CMK (cell line): Measurements from ENCODE around the gene ECE1.
"Not testable (repeated sequence)": the region's sequence is repeated elsewhere in the genome, so short reads cannot be mapped to it uniquely, and the experiment has no call there.

Experiments used
- DNase-seq: peaks from one replicate; pipeline ENCODE4 v3.0.0-alpha.2; 2010; ENCODE audit warnings: low read depth

The ECE1 gene

DNA sequence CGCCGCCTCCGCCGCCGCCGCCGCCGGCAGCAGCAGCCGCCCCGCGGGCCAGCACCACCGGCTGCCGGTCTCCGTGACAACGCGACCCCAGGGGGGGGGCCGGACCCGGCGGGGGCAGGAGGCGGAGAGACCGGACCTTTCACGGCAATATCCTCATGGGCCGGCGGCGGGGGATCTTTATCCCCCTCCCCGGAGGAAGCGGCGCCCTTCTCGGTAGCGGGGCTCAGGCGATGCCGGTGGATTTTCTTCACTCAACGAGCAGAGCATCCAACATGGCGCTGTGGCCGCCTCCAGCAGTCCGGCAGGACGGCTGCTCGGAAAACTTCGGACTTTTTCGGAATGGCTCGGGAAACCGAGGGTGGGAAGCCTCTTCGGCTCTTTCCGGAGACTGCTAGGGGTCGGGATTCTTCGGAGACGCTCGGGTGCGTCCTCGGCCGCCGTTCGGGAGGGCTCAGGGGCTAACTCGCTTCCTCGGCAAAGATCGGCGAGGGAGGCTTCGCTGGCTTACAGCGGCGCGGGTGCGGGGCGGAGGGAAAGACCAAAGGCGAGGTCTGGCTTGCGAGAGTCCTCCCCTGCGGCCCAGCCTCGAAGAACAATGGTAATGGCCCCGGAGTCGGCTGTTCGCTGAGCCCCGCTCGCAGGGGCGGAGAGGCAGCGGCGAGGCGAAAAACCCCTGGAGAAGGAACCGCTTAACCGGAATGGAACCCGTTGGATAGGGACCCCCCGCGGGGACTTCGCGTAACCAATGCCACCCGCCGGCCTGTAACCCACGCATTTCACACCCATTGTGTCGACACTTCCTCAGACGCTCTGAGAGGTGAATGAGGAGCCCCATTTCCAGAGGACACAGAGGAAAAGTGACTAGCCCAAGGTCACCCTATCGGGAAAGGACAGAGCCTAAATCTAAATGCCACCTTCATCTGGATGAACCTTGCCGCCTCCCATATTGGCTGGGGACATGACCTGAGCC lies 113.4 kb downstream of the ECE1 start, which contains the start of gene EIF4G3:
EIF4G3 (minus strand) TSS at position 312 of the 970 bp plus-strand sequence. CDS start 174,155 bp downstream, outside the sequence.
- DNase-seq = peak; percentile 95

GRCh38 chr1:21175670-21176581 lies 114.3 kb downstream of the ECE1 start:
- no peak for DNase-seq

GRCh38 chr1:21175324-21175669 lies 115.0 kb downstream of the ECE1 start:
- peak; percentile 48 for DNase-seq

GRCh38 chr1:21174654-21175323 lies 115.5 kb downstream of the ECE1 start:
- no peak for DNase-seq

GRCh38 chr1:21174230-21174629 lies 116.0 kb downstream of the ECE1 start:
- no peak for DNase-seq

- not testable (repeated sequence) for DNase-seq
Observed at GRCh38 chr1:21173096-21173495, 117.2 kb downstream of the ECE1 start.

GRCh38 chr1:21170837-21171236 lies 119.4 kb downstream of the ECE1 start:
- DNase-seq = not testable (repeated sequence)

DNA sequence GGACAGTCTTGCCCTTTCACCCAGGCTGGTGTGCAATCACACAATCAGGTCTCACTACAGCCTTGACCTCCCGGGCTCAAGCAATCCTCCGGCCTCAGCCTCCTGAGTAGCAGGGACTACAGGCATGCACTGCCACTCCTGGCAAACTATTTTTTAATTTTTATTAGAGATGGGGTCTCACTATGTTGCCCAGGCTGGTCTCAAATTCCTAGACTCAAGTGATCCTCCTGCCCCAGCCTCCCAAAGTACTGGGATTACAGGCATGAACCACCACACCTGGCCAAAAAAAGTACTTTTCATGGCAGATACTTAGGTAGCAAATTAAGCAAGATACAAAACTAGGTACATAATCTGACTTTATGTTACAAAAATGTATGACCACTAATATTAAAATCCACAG lies 121.8 kb downstream of the ECE1 start:
- DNase-seq = no peak
